ENCODE measurements around the gene USP37.

The USP37 gene

GRCh38 chr2:218427741-218428140 lies 140.4 kb downstream of the USP37 start:
- no peak for DNase-seq

GRCh38 chr2:218425531-218425930 lies 142.6 kb downstream of the USP37 start:
- DNase-seq, result no peak

GRCh38 chr2:218423584-218423983 lies 144.6 kb downstream of the USP37 start:
- no peak for DNase-seq

DNA sequence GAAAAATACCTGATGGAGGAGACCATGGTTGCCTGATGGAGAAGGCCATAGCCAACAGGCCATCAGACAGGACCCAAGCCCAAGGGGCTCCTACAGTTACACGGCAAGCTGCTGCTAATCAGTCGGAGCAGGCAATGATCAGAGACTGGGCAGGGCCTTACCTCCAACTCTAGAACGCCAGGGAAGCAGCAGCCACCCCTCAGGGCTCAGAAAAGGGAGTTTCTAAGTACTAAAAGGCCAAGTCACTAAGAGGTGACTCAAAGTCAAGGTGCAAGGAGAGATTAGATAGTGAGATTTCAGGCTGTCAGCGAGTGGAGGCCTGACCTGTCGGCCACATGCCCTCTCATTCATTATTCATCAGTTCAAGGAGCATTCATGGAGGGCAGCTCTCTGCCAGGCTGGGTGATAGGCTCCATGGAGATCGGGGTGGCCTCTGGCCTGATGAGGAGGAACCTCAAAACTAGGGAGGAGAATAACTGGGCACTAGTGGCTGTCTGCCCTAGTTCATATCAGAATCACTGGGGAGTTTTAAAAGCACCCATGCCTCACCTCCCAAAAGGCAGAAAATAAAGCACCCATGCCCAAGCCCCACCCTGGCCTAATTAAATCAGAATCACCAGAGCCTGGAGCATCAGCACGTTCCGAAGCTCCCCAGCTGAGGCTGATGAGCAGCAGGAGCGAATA lies 145.6 kb downstream of the USP37 start:
- no peak for DNase-seq

DNA sequence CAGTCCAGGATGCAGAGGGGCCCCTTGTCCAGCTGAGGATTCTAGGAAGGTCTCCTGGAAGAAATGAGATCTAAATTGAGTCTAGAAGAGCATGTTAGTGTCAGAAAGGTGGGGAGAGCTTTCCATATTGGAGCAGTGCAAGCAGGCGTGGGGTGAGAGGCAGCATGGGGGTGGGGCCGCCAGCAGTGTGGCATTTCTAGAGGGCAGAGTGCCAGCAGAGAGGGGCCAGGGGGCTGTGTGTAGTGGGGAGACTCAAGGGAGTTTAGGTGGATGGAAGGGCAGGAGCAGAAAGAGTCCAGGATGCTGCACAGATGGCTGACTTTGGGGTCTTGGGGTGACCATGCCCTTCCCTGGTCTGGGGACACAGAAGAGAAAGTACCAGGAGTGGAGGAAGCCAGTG lies 147.1 kb downstream of the USP37 start:
- DNase-seq, result no peak

- no peak for DNase-seq
These were observed 148.4 kb downstream of the USP37 start for GRCh38 chr2:218419630-218420216.

- DNase-seq, result no peak
These were observed 149.3 kb downstream of the USP37 start, which contains the start of gene VIL1 for GRCh38 chr2:218418717-218419458. VIL1 (plus strand) TSS chr2:218419123; CDS start chr2:218423779, 4,656 bp downstream.

DNA sequence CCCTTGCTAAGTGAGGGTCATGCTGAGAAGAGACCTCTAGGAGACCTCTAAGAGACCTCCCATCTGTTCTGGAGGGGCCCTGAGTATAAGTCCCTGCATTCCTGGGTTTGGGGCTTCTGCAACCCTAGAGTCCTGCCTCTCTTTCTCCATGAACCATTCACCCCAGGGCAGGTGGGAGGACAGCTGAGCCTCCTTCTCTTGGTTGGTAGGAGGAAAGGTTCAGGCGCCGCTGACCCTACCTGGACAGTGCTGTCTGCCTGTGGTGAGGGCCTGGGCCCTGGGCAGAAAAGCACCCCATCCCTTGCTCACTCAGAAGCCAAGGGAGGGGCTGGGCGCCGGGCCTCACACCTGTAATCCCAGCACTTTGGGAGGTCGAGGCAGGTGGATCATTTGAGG lies 149.8 kb downstream of the USP37 start:
- no peak for DNase-seq

DNA sequence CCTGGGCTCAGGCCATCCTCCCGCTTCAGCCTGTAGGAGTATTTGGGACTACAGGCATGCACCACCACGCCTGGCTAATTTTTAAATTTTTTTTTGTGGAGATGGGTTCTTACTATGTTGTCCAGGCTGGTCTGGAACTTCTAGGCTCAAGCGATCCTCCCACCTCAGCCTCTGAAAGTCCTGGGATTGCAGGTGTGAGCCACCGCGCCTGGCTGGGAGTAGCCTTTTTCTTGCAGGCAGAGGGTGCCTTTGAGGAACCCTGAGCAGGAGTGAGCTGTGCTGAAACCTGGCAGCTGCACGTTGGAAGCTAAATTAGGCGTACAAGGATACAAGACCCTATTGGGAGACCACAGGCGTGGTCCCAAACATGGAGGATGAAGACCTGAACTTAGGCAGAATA lies 160.4 kb downstream of the USP37 start:
- no peak for DNase-seq

DNA sequence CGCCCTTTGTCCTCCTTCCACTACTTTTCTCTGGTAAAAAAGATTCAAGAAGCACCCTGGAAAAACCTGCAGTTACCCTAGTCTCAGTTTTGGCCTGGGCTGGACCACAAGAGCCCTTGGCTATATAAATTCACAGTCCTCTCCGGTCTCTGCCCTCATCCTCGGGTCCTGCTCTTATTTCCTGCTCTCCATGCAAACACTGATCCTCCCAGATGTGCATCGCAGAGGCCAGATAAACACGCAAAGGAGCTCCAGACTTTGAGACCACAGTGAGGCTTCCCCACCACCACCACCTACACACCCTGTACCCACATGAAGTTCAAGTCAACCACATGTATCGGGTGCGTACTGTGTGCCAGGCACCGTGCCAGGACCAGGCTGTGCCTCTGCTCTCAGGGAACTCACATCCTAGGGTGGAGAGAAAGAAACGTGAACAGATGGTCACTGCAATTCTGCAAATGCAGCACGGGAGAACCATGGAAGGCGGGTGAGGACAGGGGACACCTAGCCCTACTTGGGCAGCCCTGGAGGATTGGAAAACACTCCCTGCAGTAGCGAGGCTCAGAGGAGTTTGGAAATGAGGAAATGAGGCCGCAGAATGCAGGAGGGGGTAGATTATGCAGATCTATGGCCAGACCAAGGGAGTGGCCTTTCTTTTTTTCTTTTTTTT lies 161.1 kb downstream of the USP37 start:
- DNase-seq, result peak in 1 of 2 experiments; percentile 32

DNA sequence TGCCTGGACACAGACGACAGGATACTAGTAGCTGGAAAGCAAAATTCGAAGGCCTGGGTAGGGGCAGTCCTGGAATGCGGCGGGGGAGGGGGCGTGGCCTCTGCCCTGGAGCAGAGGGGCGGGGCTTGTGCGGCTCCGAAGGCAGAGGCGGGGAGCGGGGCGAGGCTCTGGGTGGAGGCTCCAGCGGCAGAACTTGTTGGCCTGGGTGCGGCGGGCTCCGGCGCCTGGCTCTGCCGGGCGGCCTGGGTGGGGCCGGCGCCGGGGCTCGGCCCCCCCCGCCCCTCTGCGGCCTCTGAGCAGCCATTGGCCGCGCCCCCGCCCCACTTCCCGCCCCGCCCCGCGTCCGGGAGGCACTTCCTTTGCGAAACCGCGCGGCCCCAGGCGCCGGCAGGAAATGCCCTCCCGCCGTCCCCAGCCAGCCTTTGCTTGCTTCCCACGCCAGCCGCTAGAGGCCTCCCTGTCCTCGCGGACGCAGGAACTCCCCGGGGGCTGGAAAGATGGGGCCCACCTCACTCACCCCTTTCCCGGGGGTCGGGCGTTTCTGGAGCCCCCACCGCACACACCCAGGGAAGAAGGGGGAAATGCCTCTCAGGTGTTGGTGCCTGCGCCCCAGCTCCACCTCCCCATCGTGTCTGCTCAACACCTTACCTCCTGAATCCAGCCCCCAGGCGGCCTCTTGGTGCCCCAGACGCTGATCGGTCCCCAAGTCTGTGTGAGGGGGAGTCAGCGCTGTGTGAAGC lies 161.8 kb downstream of the USP37 start:
- DNase-seq, result peak; percentile 92 to 93

GRCh38 chr2:218405746-218406208 lies 162.4 kb downstream of the USP37 start:
- no peak for DNase-seq

DNA sequence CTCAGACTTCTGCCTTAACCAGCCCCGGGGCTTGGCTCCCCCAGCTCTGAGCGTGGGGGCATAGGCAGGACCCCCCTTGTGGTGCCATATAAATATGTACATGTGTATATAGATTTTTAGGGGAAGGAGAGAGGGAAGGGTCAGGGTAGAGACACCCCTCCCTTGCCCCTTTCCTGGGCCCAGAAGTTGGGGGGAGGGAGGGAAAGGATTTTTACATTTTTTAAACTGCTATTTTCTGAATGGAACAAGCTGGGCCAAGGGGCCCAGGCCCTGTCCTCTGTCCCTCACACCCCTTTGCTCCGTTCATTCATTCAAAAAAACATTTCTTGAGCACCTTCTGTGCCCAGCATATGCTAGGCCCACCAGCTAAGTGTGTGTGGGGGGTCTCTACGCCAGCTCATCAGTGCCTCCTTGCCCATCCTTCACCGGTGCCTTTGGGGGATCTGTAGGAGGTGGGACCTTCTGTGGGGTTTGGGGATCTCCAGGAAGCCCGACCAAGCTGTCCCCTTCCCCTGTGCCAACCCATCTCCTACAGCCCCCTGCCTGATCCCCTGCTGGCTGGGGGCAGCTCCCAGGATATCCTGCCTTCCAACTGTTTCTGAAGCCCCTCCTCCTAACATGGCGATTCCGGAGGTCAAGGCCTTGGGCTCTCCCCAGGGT lies 162.9 kb downstream of the USP37 start:
- DNase-seq, result no peak

DNA sequence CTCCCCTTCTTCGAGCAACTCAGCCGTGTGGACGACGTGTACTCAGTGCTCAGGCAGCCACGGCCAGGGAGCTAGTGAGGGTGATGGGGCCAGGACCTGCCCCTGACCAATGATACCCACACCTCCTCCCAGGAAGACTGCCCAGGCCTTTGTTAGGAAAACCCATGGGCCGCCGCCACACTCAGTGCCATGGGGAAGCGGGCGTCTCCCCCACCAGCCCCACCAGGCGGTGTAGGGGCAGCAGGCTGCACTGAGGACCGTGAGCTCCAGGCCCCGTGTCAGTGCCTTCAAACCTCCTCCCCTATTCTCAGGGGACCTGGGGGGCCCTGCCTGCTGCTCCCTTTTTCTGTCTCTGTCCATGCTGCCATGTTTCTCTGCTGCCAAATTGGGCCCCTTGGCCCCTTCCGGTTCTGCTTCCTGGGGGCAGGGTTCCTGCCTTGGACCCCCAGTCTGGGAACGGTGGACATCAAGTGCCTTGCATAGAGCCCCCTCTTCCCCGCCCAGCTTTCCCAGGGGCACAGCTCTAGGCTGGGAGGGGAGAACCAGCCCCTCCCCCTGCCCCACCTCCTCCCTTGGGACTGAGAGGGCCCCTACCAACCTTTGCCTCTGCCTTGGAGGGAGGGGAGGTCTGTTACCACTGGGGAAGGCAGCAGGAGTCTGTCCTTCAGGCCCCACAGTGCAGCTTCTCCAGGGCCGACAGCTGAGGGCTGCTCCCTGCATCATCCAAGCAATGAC lies 163.6 kb downstream of the USP37 start:
- DNase-seq, result no peak

DNA sequence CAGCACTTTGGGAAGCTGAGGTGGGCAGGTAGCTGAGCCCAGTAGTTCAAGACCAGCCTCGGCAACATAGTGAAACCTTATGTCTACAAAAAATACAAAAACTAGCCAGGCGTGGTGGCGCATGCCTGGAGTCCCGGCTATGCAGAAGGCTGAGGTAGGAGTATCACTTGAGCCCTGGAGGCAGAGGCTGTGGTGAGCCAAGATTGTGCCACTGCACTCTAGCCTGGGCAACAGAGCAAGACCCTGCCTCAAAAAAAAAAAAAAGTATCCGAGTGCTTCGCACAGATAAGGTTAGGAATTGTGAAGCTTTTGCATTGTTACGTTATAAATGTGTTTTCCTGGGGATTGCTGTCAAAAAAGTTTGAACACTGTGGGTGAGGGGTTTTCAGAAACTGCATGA lies 164.3 kb downstream of the USP37 start:
- DNase-seq, result no peak

DNA sequence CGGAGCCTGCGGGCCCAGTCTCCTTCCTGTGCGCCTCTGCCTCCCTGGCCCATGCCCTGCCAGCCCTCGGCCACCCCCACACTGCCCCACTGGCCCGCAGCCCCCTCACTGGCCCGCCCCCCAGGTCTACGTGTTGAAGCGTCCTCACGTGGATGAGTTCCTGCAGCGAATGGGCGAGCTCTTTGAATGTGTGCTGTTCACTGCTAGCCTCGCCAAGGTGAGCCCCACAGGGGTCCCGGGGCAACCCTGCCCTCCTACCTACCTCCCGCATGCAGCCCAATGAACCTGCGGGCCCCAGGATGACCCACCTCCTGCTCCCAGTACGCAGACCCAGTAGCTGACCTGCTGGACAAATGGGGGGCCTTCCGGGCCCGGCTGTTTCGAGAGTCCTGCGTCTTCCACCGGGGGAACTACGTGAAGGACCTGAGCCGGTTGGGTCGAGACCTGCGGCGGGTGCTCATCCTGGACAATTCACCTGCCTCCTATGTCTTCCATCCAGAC lies 165.2 kb downstream of the USP37 start:
- DNase-seq, result no peak

GRCh38 chr2:218402491-218402901 lies 165.7 kb downstream of the USP37 start:
- DNase-seq, result no peak

DNA sequence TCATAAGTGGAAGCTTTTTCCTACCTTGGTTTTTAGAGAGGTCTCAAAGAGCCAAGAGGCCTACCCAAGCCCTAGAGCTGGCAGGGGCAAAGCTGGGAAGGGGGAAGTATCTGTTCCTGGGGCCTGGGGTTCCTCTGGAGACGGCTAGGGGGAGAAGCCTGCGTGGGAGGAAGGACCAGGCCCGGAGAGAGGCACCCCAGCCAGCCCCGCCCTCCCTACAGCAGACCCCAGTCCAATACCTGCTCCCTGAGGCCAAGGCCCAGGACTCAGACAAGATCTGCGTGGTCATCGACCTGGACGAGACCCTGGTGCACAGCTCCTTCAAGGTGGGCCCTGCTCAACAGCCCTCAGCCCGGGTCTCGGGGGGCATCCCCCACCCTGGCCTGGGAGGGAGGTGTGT lies 166.3 kb downstream of the USP37 start:
- DNase-seq, result no peak

- DNase-seq, result no peak
These were observed 166.9 kb downstream of the USP37 start for GRCh38 chr2:218400930-218401881.

Data from NCI-H2081 (cell line).